Measurements from ENCODE around the gene BICC1. TPM values are rescaled to one million over a fixed set of nuclear protein-coding genes. Genes with fewer than 3 reads are reported as not detected.

The BICC1 gene
- total RNA-seq, 1 experiment from 2014 or later = 0.38 TPM

DNA sequence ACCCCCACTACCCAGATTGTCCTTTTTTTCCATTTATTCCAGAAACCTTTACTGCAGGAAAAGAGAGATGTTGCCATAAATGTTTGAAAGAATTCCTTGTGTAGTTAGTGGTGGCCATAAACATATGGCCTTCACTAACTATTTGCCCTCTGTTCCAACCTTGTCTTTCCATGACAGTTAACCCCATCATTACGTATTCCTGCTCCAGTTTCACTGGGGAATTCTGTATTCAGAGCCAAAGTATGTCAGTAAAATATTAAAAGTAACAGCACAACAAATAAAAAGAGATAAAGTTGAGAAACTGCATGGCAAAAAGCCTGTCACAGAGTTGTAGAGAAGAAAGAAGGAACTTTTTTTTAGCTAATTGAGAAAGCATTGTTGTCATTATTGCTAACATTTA, 261.3 kb downstream of the BICC1 start:
- Histone ChIP-seq H3K36me3 (replicated peaks; ENCODE audit: control insufficient read depth, insufficient read depth, low read length) (no peaks in the 10 kb centered on the region), H3K4me3 (ENCODE audit: insufficient read depth, low read depth, low read length) (no peak overlapping the region), H3K27me3 (ENCODE audit: control insufficient read depth, insufficient read depth, low read length) (no peaks in the 10 kb centered on the region)
- no peak for DNase-seq

DNA sequence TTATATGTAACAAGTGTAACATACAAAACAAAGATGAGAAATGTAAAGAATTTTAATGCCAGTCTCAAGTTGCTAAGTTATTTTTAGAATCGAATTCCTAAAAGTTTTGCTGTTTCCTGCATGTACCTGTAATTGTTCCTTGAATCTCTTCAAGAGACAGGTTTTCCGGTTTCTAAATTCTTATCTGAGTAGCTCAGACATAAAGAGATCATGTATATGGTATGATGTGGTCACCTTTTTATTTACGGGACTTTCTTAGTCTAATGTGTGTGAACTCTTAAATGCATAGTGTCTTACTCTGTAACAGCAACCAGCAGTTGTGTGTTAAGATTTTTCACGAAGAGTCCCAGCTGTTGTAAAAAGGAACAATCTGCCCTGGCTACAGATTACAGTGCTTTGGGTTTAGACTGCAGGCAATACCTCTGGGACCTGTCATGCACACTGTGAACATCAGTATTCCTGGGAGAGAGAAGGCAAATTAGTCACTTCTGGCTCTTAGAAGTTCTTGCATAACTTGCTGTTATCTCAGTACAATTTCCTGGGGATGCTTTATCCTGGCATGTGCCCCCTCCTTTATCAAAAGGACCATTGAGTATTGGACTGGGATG, 263.4 kb downstream of the BICC1 start:
- DNase-seq = no peak
- Histone ChIP-seq H3K27me3 (ENCODE audit: control insufficient read depth, insufficient read depth, low read length) (no peaks in the 10 kb centered on the region), H3K36me3 (replicated peaks; ENCODE audit: control insufficient read depth, insufficient read depth, low read length) (no peaks in the 10 kb centered on the region), H3K4me3 (ENCODE audit: insufficient read depth, low read depth, low read length) (no peak overlapping the region)

- H3K4me3 ChIP-seq (ENCODE audit: insufficient read depth, low read depth, low read length) = no peak overlapping the region
- H3K36me3 ChIP-seq (replicated peaks; ENCODE audit: control insufficient read depth, insufficient read depth, low read length) = no peaks in the 10 kb centered on the region
- DNase-seq = no peak
- no peaks in the 10 kb centered on the region for H3K27me3 ChIP-seq (ENCODE audit: control insufficient read depth, insufficient read depth, low read length)
Measured at GRCh38 chr10:58776568-58777318, 264.1 kb downstream of the BICC1 start.

GRCh38 chr10:58778966-58779365, 266.3 kb downstream of the BICC1 start:
- DNase-seq = no peak
- Histone ChIP-seq H3K36me3 (replicated peaks; ENCODE audit: control insufficient read depth, insufficient read depth, low read length) (no peaks in the 10 kb centered on the region), H3K4me3 (ENCODE audit: insufficient read depth, low read depth, low read length) (no peak overlapping the region), H3K27me3 (ENCODE audit: control insufficient read depth, insufficient read depth, low read length) (no peaks in the 10 kb centered on the region)

DNA sequence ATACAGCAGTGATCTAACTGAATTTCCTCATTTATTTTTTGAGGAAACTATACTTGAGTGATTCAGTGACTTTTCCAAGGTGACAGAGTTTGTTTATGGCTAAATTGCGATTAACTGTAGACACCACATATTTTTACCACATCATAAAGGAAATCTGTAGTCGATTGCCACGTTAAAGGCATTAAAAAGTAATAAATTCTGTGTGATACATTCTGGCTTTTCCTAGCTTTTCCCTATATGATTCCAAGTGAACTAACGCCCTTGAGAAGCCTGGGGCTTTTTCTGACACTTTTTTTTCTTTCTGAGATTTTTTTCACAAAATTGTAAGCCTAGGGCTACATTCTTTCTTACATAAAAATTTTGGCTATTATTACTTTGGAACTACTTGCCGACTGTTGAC, 266.9 kb downstream of the BICC1 start:
- Histone ChIP-seq H3K36me3 (replicated peaks; ENCODE audit: control insufficient read depth, insufficient read depth, low read length) (no peaks in the 10 kb centered on the region), H3K27me3 (ENCODE audit: control insufficient read depth, insufficient read depth, low read length) (no peaks in the 10 kb centered on the region), H3K4me3 (ENCODE audit: insufficient read depth, low read depth, low read length) (no peak overlapping the region)
- DNase-seq = no peak

DNA sequence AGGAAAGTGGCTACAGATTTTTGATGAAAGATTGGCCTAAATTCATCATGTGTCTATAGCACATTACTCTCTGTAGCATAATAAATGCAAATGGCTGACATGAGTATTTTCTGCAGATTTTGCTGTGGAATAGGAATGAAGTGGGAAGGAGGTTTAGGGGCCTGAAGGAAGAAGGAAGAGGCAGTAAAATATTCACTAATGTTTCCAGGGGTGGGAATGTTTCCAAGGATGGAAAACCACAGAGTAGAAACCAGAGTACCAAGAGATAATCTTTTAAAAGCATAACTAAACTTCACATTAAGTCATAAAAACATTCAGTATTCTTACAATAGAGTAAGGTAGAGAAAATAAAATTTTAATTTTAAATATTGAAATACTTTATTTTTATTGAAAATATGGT, 267.8 kb downstream of the BICC1 start:
- Histone ChIP-seq H3K36me3 (replicated peaks; ENCODE audit: control insufficient read depth, insufficient read depth, low read length) (no peaks in the 10 kb centered on the region), H3K4me3 (ENCODE audit: insufficient read depth, low read depth, low read length) (no peak overlapping the region)
- no peak for DNase-seq

GRCh38 chr10:58781873-58782488, 269.3 kb downstream of the BICC1 start:
- Histone ChIP-seq H3K27me3 (ENCODE audit: control insufficient read depth, insufficient read depth, low read length) (no peaks in the 10 kb centered on the region), H3K36me3 (replicated peaks; ENCODE audit: control insufficient read depth, insufficient read depth, low read length) (no peaks in the 10 kb centered on the region), H3K4me3 (ENCODE audit: insufficient read depth, low read depth, low read length) (no peak overlapping the region)
- DNase-seq = peak; percentile 25

More for the DNA sequence above, 267.8 kb downstream of the BICC1 start:
- no peaks in the 10 kb centered on the region for H3K27me3 ChIP-seq (ENCODE audit: control insufficient read depth, insufficient read depth, low read length)

GRCh38 chr10:58782876-58783851, 270.5 kb downstream of the BICC1 start:
- Histone ChIP-seq H3K4me3 (ENCODE audit: insufficient read depth, low read depth, low read length) (no peak overlapping the region), H3K36me3 (replicated peaks; ENCODE audit: control insufficient read depth, insufficient read depth, low read length) (no peaks in the 10 kb centered on the region), H3K27me3 (ENCODE audit: control insufficient read depth, insufficient read depth, low read length) (no peaks in the 10 kb centered on the region)
- no peak for DNase-seq

- no peak for DNase-seq
- Histone ChIP-seq H3K27me3 (ENCODE audit: control insufficient read depth, insufficient read depth, low read length) (no peaks in the 10 kb centered on the region), H3K4me3 (ENCODE audit: insufficient read depth, low read depth, low read length) (no peak overlapping the region), H3K36me3 (replicated peaks; ENCODE audit: control insufficient read depth, insufficient read depth, low read length) (no peaks in the 10 kb centered on the region)
Measured at GRCh38 chr10:58784361-58784760, 271.7 kb downstream of the BICC1 start.

- Histone ChIP-seq H3K36me3 (replicated peaks; ENCODE audit: control insufficient read depth, insufficient read depth, low read length) (no peaks in the 10 kb centered on the region), H3K27me3 (ENCODE audit: control insufficient read depth, insufficient read depth, low read length) (no peaks in the 10 kb centered on the region), H3K4me3 (ENCODE audit: insufficient read depth, low read depth, low read length) (no peak overlapping the region)
- no peak for DNase-seq
Measured at GRCh38 chr10:58785354-58785753, 272.7 kb downstream of the BICC1 start.

DNA sequence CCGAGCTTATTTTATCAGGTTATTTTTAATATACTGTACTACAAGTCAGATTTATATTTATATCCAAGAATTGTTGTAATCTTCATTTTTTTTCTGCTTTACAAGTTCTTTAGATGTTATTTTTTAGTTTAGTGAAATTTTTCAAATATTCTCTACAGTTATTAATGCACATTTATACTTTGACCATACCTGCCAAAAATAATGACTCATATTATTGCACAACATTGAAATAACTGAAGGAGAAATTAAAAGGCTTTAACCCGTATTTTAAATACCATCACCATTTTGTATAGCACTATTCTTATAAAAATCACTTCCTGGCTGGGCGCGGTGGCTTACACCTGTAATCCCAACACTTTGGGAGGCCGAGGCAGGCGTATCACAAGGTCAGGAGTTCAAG, 278.5 kb downstream of the BICC1 start:
- Histone ChIP-seq H3K36me3 (replicated peaks; ENCODE audit: control insufficient read depth, insufficient read depth, low read length) (no peaks in the 10 kb centered on the region), H3K27me3 (ENCODE audit: control insufficient read depth, insufficient read depth, low read length) (no peaks in the 10 kb centered on the region), H3K4me3 (ENCODE audit: insufficient read depth, low read depth, low read length) (no peak overlapping the region)
- DNase-seq = no peak

GRCh38 chr10:58795560-58795959, 282.9 kb downstream of the BICC1 start:
- no peaks in the 10 kb centered on the region for H3K27me3 ChIP-seq (ENCODE audit: control insufficient read depth, insufficient read depth, low read length)
- no peak for DNase-seq
- H3K36me3 ChIP-seq (replicated peaks; ENCODE audit: control insufficient read depth, insufficient read depth, low read length) = no peaks in the 10 kb centered on the region
- H3K4me3 ChIP-seq (ENCODE audit: insufficient read depth, low read depth, low read length) = no peak overlapping the region

- Histone ChIP-seq H3K27me3 (ENCODE audit: control insufficient read depth, insufficient read depth, low read length) (no peaks in the 10 kb centered on the region), H3K4me3 (ENCODE audit: insufficient read depth, low read depth, low read length) (no peak overlapping the region), H3K36me3 (replicated peaks; ENCODE audit: control insufficient read depth, insufficient read depth, low read length) (no peaks in the 10 kb centered on the region)
- peak; percentile 3 for DNase-seq
Measured at GRCh38 chr10:58796242-58796641, 283.6 kb downstream of the BICC1 start.

DNA sequence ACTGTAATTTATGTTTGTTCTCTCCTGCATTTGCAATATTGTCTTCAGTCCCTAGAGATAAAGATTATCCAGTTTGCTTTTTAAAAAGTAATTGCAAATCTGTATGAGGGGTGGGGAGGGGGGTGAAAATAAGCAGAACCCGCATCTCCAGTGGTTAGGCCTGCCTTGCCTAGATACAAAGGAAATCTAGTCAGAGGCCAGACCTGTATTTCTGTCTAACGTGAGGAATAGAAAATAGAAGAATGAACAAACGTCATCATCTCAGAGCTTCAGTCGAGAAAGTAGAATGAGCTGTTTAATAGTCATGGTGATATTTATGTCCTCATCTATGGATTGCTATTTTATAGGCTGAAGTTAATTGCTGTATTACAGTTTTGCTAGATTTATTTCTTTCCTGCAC, 284.2 kb downstream of the BICC1 start:
- no peak for DNase-seq
- H3K36me3 ChIP-seq (replicated peaks; ENCODE audit: control insufficient read depth, insufficient read depth, low read length) = no peaks in the 10 kb centered on the region
- no peaks in the 10 kb centered on the region for H3K27me3 ChIP-seq (ENCODE audit: control insufficient read depth, insufficient read depth, low read length)
- H3K4me3 ChIP-seq (ENCODE audit: insufficient read depth, low read depth, low read length) = no peak overlapping the region
